DMS79 treated with DMSO at 0.1 percent for 48 hours (cell line): ENCODE data around the gene TMEM161A.
"Not testable (repeated sequence)": the region's sequence is repeated elsewhere in the genome, so short reads cannot be mapped to it uniquely, and the experiment has no call there.

Experiments used
- DNase-seq: peaks from one replicate; lab custom pipeline; 2025; lab: John Stamatoyannopoulos, UW

Gene TMEM161A

GRCh38 chr19:19138109-19138981 is at the start of gene TMEM161A:
TMEM161A (minus strand) TSS chr19:19138478; CDS start chr19:19138428, 50 bp downstream.
- peak; percentile 94 for DNase-seq

DNA sequence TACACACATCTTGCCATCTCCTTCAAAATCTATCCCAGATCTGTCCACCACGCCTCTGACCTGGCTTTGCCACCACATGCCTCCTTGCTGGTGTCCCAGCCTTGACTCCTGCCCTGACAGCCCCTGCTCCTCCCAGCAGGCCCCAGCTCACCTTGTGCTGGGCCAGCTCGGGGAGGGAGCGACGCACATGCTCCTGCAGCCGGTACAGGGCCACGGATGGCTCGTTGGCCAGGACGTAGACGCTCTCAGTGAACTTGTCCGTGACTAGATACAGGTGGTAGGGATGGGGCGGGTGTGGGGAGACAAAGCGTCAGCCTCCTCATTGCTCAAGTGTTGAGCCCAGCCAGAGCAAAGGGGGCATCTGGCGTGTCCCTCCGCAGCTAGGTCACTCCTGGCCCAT is 48.5 kb upstream of the TMEM161A start:
- DNase-seq = no peak

GRCh38 chr19:19185853-19186740 is 47.8 kb upstream of the TMEM161A start:
- no peak for DNase-seq

- DNase-seq = no peak
Measured at GRCh38 chr19:19181488-19181998, 43.3 kb upstream of the TMEM161A start.

DNA sequence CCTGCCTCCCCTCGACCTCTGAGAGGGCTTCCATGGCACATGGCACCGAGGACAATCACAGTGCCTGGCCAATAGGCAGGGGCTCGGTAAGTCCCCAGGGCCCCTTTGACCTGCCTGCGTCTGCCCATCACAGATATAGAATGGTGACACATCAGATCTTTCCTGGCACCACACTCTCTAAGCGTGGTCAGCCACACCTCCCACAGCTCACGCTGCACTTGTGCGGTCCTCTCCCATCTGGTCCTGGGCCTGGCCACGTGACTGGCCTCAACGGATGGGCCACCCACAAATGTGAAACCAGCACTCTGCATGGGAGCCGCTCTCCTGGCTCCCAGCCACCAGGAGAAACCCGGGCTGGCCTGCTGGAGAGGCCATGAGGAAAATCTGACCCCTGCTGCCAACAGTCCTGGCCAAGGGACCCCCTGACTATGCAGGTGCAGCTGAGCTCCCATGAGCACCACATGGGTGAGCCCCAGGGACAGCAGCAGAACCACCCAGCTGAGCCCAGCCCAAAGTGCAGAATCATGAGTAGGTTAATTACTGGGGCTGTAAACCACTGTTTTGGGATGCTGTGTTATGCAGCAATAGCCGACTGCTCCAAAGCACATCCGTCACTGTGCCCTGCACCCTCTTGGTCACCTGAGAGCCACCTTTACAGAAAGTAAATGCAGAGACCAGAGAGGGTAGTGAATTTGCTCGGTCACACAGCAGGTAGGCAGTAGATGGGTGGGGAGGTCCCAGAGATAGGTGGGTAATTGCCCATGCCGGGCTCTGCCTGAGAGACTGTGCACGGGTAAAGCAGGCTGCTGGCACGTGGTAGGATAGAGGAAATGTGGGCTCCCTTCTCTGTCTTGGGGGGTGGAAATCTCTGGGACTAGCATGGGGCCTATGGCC is 41.5 kb upstream of the TMEM161A start:
- no peak for DNase-seq

GRCh38 chr19:19176950-19177349 is 38.7 kb upstream of the TMEM161A start:
- no peak for DNase-seq

- DNase-seq = not testable (repeated sequence)
Measured at GRCh38 chr19:19173243-19173642, 35.0 kb upstream of the TMEM161A start.

GRCh38 chr19:19171821-19172532 is 33.7 kb upstream of the TMEM161A start:
- no peak for DNase-seq

GRCh38 chr19:19170873-19171672 is 32.8 kb upstream of the TMEM161A start:
- DNase-seq = no peak

GRCh38 chr19:19170053-19170872 is 32.0 kb upstream of the TMEM161A start, which contains the start of gene MEF2B:
MEF2B (minus strand) TSS chr19:19170263; CDS start chr19:19150735, 19,528 bp downstream.
- peak; percentile 70 for DNase-seq

DNA sequence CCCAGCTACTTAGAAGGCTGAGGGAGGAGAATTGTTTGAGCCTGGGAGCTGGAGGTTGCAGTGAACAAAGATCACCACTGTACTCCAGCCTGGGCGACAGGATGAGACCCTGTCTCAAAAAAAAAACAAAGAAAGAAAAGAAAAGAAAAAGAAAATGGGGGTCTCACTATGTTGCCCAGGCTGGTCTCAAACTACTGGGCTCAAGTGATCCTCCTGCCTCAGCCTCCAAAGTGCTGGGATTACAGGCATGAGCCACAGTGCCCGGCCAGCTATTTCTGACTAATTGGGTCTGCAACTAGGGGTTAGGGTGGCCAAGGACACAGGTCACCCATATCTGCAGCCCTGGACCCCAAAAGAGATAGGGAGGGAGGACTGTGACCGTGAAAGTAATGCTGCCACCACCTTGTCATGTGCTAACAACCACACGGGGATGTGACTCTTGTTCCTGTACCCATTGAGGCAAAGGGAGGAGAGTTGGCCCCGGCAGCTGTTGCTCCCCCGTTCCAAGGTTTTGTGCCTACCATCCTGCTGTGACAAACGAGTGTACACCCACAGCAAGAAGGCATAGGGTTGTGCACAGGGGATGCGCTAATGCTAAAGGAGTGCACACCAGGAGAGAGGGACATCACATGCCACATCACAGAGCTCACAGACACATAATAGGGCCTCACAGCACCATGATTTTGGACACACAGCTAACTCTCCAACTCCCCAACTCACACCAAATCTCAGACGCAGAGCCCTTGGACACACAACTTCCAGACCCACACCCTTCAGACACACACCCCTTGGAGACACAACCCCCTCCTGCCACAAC is 31.2 kb upstream of the TMEM161A start:
- DNase-seq = no peak

- no peak for DNase-seq
Measured at GRCh38 chr19:19167612-19168011, 29.3 kb upstream of the TMEM161A start.

GRCh38 chr19:19165396-19165795 is 27.1 kb upstream of the TMEM161A start:
- no peak for DNase-seq

DNA sequence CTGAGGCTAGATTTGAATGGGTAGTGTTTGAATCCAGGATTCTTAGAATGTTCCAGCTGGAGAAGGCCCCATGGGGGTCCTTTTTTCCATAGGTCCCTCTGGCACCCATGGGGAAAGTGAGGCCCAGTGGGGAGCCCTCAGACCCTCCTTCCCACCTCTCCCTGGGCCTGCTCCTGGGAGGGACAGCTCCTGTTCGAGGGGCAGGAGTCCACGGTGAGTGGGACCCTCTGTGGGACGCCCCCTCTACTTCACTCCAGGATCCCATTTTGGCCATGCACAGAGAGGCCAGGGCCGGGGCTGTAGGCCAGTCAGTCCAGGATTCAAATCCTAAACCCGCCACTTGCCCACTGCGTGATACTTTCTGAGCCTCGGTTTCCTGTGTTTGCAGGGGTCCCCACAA is 24.2 kb upstream of the TMEM161A start:
- DNase-seq = no peak

DNA sequence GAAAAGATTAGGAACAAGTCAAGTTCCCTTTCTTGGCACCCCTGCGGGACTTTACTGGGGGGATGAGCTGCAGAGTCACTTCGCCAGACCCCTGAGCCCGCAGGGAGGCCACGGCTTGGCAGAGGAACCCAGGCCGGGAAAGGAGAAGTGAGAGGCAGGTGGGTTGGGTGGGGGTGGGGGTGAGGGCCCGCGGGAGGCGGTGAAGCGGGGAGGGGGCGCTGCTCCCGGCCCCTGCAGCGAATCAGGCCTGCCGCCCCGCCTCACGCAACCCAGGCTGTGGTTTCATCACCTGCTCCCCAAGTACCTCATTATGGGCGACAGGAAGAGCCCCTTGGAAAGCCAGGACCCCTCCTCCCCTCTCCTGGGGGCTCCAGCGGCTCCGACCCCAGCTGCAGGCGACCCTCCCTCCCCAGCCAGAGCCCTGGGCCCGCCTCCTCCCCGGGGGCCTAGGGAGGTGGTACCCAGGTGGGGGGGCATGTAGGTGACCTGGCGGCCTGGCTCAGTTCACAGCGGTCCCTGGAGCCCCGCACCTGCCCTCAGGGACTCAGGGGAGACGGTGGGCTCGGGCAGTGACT is 22.3 kb upstream of the TMEM161A start:
- no peak for DNase-seq

DNA sequence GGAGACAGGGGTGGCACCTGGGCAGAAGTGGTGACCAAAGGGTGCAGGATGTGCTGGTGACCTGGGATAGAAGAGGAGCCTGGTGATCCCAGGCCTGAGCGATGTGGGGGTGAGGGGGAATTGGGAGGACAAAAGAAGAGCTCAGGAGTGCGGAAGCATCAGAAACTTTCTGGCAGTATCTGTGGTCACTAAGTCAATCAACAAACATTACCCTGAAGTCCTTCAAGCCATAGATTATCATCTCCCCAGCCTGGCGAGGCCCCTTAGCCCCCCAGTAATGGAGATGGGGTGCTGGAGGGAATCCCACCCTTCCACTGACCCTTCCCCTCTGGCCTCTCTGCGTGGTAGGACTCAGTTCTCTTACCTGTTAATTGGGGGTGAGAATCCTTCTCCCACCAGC is 21.3 kb upstream of the TMEM161A start:
- no peak for DNase-seq

DNA sequence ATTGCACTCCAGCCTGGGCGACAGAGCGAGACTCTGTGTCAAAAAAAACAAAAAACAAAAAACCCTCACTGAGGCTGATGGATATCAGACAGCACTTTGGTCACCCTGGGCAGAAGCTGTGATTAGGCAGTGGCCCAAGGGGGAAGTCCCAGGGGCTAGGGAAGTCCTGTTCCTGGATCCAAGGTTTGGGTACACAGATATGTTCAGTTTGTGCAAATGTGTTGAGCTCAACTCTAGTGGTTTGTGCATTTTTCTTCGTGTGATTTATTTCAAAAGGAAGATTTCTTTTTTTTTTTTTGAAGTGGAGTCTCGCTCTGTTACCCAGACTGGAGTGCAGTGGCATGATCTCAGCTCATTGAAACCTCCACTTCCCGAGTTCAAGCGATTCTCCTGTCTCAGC is 19.5 kb upstream of the TMEM161A start:
- no peak for DNase-seq
